ENCODE data around the gene TBC1D19.
"Not testable (repeated sequence)": the region's sequence is repeated elsewhere in the genome, so short reads cannot be mapped to it uniquely, and the experiment has no call there.

TBC1D19 gene, protein sequence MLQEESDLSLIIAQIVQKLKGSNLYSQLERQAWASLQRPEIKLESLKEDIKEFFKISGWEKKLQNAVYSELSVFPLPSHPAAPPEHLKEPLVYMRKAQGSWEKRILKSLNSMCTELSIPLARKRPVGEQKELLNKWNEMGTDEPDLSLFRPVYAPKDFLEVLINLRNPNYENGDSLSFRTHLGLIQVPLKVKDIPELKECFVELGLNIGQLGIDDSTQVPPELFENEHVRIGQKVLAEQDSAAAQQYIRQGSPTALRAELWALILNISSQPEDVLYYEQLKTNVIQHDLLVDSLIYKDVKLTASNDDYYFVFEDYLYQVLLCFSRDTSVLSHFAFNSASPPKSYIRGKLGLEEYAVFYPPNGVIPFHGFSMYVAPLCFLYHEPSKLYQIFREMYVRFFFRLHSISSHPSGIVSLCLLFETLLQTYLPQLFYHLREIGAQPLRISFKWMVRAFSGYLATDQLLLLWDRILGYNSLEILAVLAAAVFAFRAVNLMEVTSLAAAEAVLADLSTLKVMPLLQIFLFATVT

DNA sequence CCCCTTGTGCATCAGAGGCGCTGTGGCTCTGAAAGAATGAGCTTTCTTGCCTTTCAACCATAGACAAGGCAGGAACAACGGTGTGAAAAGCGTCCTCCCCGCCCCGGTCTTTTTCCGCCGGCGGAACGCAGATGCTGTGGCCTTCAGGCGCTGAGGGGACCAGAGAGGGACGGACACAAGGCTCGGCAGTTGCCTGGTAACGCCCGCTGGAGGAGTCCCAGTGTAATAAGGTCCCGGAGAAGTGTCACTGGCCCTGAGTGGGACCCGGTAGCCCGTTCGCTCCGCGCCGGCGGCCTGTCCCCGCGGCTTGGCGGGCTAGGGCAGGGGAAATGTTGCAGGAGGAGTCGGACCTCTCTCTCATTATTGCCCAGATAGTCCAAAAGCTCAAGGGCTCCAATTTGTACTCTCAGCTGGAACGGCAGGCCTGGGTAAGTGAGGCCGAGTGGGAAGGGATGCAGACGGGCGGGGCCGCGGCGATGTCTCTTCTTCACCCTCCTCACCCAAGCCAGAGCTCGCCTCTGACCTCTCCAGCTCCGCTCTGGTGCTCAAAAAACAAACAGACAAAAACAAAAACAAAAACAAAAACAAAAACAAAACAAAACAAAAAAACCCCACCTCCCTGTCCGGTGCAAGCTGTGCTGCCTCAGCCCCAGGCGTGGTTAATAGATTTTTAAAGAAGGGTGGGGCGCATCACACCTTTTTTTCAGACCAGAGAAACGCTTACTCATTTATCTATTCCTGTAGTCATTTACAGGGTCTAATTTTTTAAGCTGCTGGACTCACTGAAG is at the start of gene TBC1D19:
TSS of gene TBC1D19 (plus strand) at position 220 of the 788 bp plus-strand sequence. CDS start at position 330, 110 bp downstream.
- H3K4me3 ChIP-seq (ENCODE audit: low read depth, low read length): peak within 1 kb of the TSS; percentile 82
- TF ChIP-seq, protein P1, sequence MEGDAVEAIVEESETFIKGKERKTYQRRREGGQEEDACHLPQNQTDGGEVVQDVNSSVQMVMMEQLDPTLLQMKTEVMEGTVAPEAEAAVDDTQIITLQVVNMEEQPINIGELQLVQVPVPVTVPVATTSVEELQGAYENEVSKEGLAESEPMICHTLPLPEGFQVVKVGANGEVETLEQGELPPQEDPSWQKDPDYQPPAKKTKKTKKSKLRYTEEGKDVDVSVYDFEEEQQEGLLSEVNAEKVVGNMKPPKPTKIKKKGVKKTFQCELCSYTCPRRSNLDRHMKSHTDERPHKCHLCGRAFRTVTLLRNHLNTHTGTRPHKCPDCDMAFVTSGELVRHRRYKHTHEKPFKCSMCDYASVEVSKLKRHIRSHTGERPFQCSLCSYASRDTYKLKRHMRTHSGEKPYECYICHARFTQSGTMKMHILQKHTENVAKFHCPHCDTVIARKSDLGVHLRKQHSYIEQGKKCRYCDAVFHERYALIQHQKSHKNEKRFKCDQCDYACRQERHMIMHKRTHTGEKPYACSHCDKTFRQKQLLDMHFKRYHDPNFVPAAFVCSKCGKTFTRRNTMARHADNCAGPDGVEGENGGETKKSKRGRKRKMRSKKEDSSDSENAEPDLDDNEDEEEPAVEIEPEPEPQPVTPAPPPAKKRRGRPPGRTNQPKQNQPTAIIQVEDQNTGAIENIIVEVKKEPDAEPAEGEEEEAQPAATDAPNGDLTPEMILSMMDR (IDR thresholded peaks at IDR 0.05; ENCODE audit: low read depth, low read length, missing control alignments): no peak
- DNase-seq (ENCODE audit: low read depth): peak; percentile 75

DNA sequence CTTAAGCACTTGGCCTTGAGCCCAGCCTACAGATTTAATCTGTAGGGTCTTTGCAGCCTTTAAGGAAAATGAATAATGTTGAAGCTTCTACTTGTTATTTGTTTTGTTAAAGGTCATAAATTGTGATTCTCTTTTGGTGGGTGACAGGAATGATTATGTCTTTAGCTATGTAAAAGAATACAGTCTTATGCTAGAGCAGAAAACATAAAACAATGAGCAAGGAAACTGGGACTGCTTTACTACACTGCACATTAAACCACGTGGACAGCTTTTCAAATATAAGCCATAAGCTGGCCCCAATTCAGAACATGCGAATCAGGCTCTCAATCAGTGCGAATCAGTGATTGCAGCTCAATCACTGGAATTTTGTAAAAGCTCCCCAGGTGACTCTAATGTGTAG is 40.9 kb upstream of the TBC1D19 start:
- TF ChIP-seq, protein P1 (IDR thresholded peaks at IDR 0.05; ENCODE audit: low read depth, low read length, missing control alignments): no peak
- DNase-seq (ENCODE audit: low read depth): no peak
- H3K4me3 ChIP-seq (ENCODE audit: low read depth, low read length): no peak overlapping the region

DNA sequence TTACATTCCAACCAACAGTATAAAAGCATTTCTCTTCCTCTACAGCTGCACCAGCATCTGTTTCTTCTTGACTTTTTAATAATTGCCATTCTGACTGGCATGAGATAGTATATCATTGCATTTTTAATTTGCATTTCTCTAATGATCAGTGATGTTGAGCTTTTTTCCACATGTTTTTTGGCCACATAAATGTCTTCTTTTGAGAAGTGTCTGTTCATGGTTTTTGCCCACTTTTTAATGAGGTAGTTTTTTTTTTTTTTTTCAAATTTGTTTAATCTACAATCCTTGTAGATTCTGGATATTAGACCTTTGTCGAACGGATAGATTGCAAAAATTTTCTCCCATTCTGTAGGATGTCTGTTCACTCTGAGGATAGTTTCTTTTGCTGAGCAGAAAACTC is 39.5 kb upstream of the TBC1D19 start:
- H3K4me3 ChIP-seq (ENCODE audit: low read depth, low read length): no peak overlapping the region
- DNase-seq (ENCODE audit: low read depth): no peak
- TF ChIP-seq, protein P1 (IDR thresholded peaks at IDR 0.05; ENCODE audit: low read depth, low read length, missing control alignments): no peak

DNA sequence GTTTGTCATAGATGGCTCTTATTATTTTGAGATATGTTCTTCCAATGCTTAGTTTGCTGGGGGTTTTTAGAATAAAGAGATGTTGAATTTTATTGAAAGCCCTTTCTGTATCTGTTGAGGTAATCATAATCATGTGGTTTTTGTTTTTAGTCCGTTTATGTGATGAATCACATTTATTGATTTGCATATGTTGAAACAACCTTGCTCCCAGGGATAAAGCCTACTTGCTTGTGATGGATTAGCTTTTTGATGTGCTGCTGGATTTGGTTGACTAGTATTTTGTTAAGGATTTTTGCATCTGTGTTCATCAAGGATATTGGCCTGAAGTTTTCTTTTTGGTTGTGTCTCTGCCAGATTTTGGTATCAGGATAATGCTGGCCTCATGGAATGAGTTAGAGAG is 35.5 kb upstream of the TBC1D19 start:
- H3K4me3 ChIP-seq (ENCODE audit: low read depth, low read length); DNase-seq (ENCODE audit: low read depth): not testable (repeated sequence)

DNA sequence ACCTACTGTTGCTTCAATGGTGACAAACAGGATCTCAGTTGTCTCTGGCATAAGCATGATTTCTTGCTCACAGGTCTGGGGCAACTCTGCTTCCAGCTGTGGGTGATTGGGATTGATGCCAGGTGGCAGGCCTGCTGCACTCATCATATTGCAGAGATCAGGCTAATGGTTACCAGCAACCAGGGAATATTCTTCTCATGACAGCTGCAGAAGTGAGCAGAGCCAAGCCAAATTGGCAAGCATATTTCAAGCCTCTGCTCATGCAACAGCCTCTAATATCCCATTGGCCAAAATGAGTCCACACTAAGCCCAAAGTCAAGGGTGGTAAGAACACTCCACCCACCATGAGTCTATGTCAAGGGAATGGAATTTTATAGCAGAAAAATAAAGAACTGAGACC is 26.7 kb upstream of the TBC1D19 start:
- no peak for DNase-seq (ENCODE audit: low read depth)
- H3K4me3 ChIP-seq (ENCODE audit: low read depth, low read length): no peak overlapping the region
- TF ChIP-seq, protein P1 (IDR thresholded peaks at IDR 0.05; ENCODE audit: low read depth, low read length, missing control alignments): no peak

DNA sequence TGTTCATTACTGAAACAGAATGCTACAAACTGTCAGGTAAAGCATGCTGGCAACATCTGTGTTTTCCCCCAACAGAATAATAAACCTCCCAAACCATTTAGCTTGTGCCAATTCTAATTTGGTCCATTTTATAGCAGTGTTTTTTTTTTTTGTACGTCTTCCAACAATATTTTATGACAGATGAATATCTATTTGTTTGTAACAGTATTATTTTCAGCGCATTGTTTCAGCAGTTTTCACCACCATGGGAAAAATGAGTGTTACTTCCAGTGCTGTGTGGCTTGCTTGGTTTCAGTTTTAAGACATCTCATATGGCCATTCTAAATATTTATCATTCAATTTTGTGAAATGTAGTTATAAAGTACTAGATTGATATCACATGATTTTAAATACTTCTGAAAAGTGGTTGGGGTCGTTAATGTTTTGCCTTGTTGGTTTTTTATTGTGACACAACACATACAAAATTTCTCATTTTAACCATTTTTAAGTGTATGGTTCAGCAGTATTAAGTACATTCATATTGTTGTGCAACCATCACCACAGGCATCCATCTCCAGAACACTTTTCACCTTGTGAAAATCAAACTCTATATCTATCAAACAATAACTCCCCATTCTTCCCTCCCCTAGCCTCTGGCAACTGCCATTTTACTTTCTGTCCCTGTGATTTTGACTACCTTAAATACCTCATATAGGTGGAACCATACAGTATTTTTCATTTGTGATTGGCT is 25.6 kb upstream of the TBC1D19 start:
- DNase-seq (ENCODE audit: low read depth): no peak
- TF ChIP-seq, protein P1 (IDR thresholded peaks at IDR 0.05; ENCODE audit: low read depth, low read length, missing control alignments): no peak
- H3K4me3 ChIP-seq (ENCODE audit: low read depth, low read length): no peak overlapping the region

DNA sequence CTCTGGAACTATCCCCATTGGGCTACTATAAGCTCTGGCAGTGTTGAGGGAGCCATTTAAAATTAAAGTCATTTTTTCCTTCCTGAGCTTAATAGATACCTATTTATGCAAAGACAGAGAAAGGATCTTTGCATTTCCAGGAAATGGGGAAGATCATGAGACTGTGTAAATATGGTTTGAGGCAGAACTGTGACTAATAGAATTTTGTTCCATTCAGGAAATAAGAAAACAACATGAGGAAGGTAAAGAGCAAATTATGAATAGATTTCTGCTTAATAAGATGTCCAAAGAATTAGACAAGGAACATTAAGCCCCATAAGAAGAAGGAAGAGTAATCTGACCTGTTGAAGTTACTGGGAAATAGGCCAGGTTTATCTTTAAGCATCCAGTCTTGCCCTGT is 17.8 kb upstream of the TBC1D19 start:
- no peak overlapping the region for H3K4me3 ChIP-seq (ENCODE audit: low read depth, low read length)
- DNase-seq (ENCODE audit: low read depth): no peak

More for the DNA sequence above, 17.8 kb upstream of the TBC1D19 start:
- TF ChIP-seq, protein P1 (IDR thresholded peaks at IDR 0.05; ENCODE audit: low read depth, low read length, missing control alignments): no peak
